A549 (cell line): ENCODE results near the gene ZNF618.

Source experiments
- CTCF ChIP-seq: fragments of >200 bp; sonication (Bioruptor Twin); formaldehyde crosslinking; IDR thresholded peaks from 3 replicates; pipeline ENCODE4 v1.5.1; 2016
- EP300 ChIP-seq, 2 experiments: fragments of >200 bp; sonication (Bioruptor Twin); formaldehyde crosslinking; IDR thresholded peaks; 2 replicates in 1 of 2; 3 replicates in 1 of 2; pipeline ENCODE4 v1.6.1; 2016 to 2017
- JUN ChIP-seq, 2 experiments: fragments of >200 bp; sonication (Bioruptor Twin); formaldehyde crosslinking; IDR thresholded peaks; 2 replicates in 1 of 2; 3 replicates in 1 of 2; pipeline ENCODE4 v1.6.1; 2016 to 2017
- JUNB ChIP-seq: fragments of >200 bp; sonication (Bioruptor Twin); formaldehyde crosslinking; IDR thresholded peaks from 2 replicates; pipeline ENCODE4 v1.6.1; 2016
- KDM1A ChIP-seq: fragments of 200-600 bp; sonication (generic); IDR thresholded peaks from 2 replicates; pipeline ENCODE4 v1.6.1; 2016; ENCODE audit warnings: low read depth, mild to moderate bottlenecking
- KDM5A ChIP-seq: fragments of 200-600 bp; sonication (generic); IDR thresholded peaks from 2 replicates; pipeline ENCODE4 v1.6.1; 2016; ENCODE audit warnings: antibody characterized with exemption, mild to moderate bottlenecking
- PBX3 ChIP-seq: IDR thresholded peaks from 2 replicates; pipeline ENCODE4 v1.6.1; 2012
- POLR2A ChIP-seq: IDR thresholded peaks from 2 replicates; pipeline ENCODE4 v1.6.1; 2012; ENCODE audit warnings: mild to moderate bottlenecking, low read length
- RAD21 ChIP-seq, 2 experiments: fragments of >200 bp in 1 of 2; sonication (Bioruptor Twin) in 1 of 2; formaldehyde crosslinking in 1 of 2; IDR thresholded peaks in 1 of 2; conservative IDR thresholded peaks in 1 of 2; 2 replicates in 1 of 2; 3 replicates in 1 of 2; pipeline ENCODE4 v1.6.1; 2012 to 2018; ENCODE audit warnings: inconsistent platforms in 1 of 2
- REST ChIP-seq: fragments of 200-600 bp; sonication (generic); IDR thresholded peaks from 2 replicates; pipeline ENCODE4 v1.6.1; 2016; ENCODE audit warnings: antibody characterized with exemption, mild to moderate bottlenecking, moderate library complexity
- SMC3 ChIP-seq: fragments of >200 bp; sonication (Bioruptor Twin); formaldehyde crosslinking; IDR thresholded peaks from 3 replicates; pipeline ENCODE4 v1.6.1; 2018; ENCODE audit warnings: inconsistent platforms
- ZSCAN20 ChIP-seq: fragments of 250-450 bp; sonication (Bioruptor Pico); IDR thresholded peaks from 2 replicates; pipeline ENCODE4 v1.8.0; 2022; ENCODE audit warnings: mild to moderate bottlenecking, moderate library complexity
- TF ChIP-seq, protein P1 (sequence below): IDR thresholded peaks from 2 replicates; pipeline ENCODE4 v1.6.1; 2012; ENCODE audit warnings: low read depth, borderline replicate concordance
- TF ChIP-seq, protein P2 (sequence below): fragments of 150-350 bp; IDR thresholded peaks from 2 replicates; pipeline ENCODE4 v1.6.1; 2014; ENCODE audit warnings: low read depth, mild to moderate bottlenecking, low read length

GRCh38 chr9:114059047-114059803 lies 183.1 kb downstream of the ZNF618 start:
- no peak for TF ChIP-seq REST
- TF ChIP-seq PBX3 = no peak
- no peak for TF ChIP-seq RAD21 (conservative IDR thresholded peaks at IDR 0.05 in 1 of 2, IDR thresholded peaks at IDR 0.05 in 1 of 2)
- TF ChIP-seq, protein P1, sequence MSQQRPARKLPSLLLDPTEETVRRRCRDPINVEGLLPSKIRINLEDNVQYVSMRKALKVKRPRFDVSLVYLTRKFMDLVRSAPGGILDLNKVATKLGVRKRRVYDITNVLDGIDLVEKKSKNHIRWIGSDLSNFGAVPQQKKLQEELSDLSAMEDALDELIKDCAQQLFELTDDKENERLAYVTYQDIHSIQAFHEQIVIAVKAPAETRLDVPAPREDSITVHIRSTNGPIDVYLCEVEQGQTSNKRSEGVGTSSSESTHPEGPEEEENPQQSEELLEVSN = no peak
- TF ChIP-seq JUNB = no peak
- no peak for TF ChIP-seq EP300 (IDR thresholded peaks at IDR 0.05)
- no peak for TF ChIP-seq SMC3
- no peak for TF ChIP-seq JUN (IDR thresholded peaks at IDR 0.05)
- no peak for TF ChIP-seq CTCF
- no peak for TF ChIP-seq KDM1A
- TF ChIP-seq POLR2A = no peak
- TF ChIP-seq KDM5A = no peak
- TF ChIP-seq, protein P2, sequence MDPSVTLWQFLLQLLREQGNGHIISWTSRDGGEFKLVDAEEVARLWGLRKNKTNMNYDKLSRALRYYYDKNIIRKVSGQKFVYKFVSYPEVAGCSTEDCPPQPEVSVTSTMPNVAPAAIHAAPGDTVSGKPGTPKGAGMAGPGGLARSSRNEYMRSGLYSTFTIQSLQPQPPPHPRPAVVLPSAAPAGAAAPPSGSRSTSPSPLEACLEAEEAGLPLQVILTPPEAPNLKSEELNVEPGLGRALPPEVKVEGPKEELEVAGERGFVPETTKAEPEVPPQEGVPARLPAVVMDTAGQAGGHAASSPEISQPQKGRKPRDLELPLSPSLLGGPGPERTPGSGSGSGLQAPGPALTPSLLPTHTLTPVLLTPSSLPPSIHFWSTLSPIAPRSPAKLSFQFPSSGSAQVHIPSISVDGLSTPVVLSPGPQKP = no peak
- TF ChIP-seq ZSCAN20 (CRISPR knock-in tag) = no peak
